Retinal pigment epithelial cell (primary cell): ENCODE measurements around the gene HPSE2.

Experiments used
- DNase-seq: peaks from one replicate; pipeline ENCODE4 v3.0.0-alpha.2; 2010; ENCODE audit warnings: low read depth
- H3K4me3 ChIP-seq: 2 replicates; pipeline ENCODE4 v1.5.1; 2011; ENCODE audit warnings: mild to moderate bottlenecking, low read length, control low read depth, moderate library complexity
- TF ChIP-seq, protein P1 (sequence below): conservative IDR thresholded peaks from 2 replicates; pipeline ENCODE4 v1.5.1; 2011; ENCODE audit warnings: low read depth, low read length, control low read depth, inconsistent platforms

HPSE2 gene

DNA sequence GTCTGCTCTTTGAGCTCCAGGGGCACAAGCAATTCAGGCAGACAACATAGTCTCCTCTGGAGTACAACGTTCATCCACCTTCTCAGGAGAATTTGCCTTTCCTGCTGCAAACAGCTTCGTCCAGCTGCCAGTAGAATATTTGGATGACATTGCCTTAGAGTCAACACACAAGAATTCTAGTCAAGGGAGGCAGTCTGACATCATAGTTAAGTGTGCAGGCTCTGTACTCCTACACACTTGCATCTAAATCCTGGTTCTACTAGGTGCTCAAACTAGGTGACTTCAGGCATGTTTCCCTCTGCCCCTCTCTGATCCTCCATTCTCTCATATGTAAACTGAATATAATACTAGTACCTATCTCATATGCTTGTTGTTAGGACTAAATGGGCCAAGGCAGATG, 314.8 kb downstream of the HPSE2 start:
- TF ChIP-seq, protein P1, sequence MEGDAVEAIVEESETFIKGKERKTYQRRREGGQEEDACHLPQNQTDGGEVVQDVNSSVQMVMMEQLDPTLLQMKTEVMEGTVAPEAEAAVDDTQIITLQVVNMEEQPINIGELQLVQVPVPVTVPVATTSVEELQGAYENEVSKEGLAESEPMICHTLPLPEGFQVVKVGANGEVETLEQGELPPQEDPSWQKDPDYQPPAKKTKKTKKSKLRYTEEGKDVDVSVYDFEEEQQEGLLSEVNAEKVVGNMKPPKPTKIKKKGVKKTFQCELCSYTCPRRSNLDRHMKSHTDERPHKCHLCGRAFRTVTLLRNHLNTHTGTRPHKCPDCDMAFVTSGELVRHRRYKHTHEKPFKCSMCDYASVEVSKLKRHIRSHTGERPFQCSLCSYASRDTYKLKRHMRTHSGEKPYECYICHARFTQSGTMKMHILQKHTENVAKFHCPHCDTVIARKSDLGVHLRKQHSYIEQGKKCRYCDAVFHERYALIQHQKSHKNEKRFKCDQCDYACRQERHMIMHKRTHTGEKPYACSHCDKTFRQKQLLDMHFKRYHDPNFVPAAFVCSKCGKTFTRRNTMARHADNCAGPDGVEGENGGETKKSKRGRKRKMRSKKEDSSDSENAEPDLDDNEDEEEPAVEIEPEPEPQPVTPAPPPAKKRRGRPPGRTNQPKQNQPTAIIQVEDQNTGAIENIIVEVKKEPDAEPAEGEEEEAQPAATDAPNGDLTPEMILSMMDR = no peak
- H3K4me3 ChIP-seq = no peak overlapping the region
- DNase-seq = no peak

DNA sequence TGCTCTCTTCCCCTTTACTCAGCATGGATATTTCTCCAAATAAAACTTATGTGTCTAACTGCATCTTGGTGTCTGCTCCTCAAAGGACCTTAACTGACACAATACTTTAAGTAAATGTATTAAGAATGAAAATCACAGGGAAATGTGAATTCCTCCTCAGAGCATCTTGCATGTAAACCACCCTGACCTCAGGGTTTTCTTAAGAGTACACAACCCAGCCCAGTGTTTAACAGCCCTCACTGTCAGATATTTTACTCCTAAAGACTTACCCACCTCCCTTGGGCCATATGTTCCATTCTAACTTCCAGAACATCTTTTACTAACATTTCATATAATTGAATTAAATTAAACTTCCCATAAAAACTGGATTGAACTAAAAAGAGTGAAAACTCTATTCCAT, 315.3 kb downstream of the HPSE2 start:
- TF ChIP-seq, protein P1 = no peak
- no peak overlapping the region for H3K4me3 ChIP-seq
- DNase-seq = no peak

DNA sequence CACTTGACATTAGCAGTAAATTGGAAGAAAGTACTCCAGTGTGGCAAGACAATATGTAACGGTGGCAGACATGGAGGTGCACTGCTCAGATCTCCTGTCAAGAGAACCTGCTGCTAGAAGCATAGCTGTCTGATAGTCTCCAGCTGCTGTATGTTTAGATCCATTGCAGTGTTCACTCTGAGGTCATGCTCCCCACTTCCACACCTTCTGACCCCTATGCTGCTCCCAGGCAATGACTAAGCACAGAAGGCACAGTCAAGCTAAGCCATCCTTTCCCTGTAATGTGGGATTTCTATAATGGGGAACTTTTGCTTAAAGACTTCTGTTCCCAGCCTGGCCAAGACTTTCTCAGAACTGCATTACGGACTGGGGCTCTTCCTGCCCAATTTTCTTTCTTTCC, 315.8 kb downstream of the HPSE2 start:
- DNase-seq = no peak
- H3K4me3 ChIP-seq = no peak overlapping the region
- TF ChIP-seq, protein P1 = no peak

DNA sequence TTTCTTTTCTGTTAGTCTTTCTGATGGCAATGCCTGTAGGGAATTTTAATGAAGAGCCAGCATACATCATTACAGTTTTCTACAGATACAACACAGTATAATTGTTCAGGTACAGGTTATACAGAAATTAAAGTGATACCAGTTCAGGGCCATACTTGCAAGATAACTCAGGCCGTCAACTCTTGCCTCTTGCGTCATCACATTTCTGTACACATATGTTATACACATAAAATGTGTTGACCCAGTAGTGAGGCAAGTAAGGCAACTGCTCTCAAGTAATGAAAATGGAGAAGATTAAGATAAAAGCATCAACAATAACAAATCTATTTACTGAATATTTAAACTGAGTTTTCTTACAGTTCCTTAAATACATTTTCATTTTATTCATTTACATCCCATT, 317.8 kb downstream of the HPSE2 start:
- DNase-seq = no peak
- H3K4me3 ChIP-seq = no peak overlapping the region
- TF ChIP-seq, protein P1 = no peak

DNA sequence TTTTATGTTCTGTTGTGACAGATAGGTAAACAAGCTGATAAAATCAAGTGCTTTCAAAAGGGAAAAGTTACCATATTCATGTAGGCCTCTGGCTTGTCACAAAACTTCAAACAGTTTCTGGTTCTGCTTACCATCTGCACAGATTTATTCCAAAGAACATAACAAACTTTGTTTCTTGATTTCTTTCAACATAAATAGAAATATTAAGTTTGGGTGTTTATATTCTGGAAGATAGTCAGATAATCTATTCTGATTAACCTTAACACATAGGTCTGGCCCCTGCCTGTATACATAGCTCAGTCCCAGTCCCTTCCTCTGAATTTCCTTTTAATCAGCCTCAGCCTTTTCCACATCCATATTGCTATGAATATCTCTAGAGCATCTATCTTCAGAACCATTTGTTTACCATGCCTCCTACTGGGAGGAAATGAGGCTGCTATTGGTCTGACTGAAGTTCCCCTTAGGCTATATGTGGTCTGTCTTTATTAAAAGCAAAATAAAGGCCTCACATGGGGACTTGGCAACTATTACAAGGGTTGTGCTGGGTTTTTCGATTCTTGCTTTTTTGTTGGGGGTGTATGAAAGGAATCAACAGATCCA, 319.0 kb downstream of the HPSE2 start:
- TF ChIP-seq, protein P1 = peak; percentile 11
- DNase-seq = no peak
- H3K4me3 ChIP-seq = no peak overlapping the region

DNA sequence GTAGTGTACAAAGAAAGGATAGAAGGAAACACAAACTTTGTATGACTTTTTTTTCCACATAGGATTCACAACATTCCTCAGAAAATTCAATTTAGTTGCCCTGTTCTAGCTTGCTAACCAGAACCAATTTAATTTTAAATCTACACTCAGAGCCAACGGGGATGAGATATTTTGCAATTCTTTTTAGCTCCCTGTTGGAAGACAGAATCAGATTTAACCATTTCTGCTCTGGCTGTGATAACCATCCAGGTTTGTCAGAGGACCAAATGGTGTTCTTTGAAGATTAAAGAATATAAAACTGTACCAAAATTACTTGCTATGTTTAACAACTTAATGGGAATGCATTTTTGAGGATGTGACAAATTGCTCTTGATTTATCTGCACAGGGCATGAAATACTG, 319.7 kb downstream of the HPSE2 start:
- TF ChIP-seq, protein P1 = no peak
- no peak overlapping the region for H3K4me3 ChIP-seq
- DNase-seq = no peak

DNA sequence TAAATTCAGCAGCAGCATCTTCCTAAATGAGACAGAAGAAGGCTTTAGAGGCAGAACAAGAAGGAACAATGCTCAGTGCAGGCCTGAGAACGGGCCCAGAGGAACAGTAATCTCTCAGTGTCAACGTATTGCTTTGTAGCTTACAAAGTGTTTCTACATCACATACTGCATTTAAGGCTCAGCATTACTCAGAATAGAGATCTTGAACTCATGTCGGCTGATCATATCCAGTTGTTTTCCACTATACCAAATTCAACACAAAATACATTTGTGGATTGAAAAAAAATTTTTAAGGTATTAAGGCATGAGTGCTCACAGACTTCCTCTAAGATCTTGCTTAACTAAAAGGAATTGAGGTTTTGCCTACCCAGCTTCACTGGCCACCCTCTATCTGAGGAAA, 325.1 kb downstream of the HPSE2 start:
- TF ChIP-seq, protein P1 = no peak
- no peak overlapping the region for H3K4me3 ChIP-seq
- DNase-seq = no peak
